DOHH2 (cell line): ENCODE data around the gene GALNT2.

Experiments
- EZH2phosphoT487 ChIP-seq: fragments of 200-600 bp; sonication (generic); IDR thresholded peaks from 2 replicates; pipeline ENCODE4 v1.6.1; 2017; ENCODE audit warnings: borderline replicate concordance, mild to moderate bottlenecking, antibody characterized with exemption, low read length, moderate library complexity, mixed read lengths
- TF ChIP-seq, protein P1 (sequence below): fragments of 200-600 bp; sonication (generic); IDR thresholded peaks from one replicate; pipeline ENCODE4 v1.5.1; 2014; ENCODE audit warnings: antibody characterized with exemption, mild to moderate bottlenecking, low read depth, low read length; ENCODE audit not compliant: poor library complexity, severe bottlenecking

DNA sequence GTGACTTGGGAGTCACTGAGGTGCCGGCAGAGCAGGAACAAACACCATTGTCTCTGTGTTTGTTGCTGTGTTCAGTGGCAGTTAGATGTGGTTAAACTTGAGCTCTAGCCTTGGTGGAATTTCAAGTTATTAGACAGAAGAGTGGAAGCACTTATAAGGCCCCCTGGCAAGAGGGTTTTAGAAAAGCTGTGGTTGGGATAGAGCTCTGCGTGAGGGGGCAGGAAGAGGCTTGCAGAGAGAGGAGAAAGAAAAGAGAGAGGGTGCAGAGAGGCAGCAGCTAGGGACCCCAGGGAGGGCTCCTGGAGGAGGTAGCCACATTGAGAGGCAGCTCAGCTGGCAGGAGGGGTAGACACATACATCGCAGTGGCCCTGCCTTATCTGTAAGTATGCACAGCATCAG is 128.2 kb downstream of the GALNT2 start:
- TF ChIP-seq, protein P1, sequence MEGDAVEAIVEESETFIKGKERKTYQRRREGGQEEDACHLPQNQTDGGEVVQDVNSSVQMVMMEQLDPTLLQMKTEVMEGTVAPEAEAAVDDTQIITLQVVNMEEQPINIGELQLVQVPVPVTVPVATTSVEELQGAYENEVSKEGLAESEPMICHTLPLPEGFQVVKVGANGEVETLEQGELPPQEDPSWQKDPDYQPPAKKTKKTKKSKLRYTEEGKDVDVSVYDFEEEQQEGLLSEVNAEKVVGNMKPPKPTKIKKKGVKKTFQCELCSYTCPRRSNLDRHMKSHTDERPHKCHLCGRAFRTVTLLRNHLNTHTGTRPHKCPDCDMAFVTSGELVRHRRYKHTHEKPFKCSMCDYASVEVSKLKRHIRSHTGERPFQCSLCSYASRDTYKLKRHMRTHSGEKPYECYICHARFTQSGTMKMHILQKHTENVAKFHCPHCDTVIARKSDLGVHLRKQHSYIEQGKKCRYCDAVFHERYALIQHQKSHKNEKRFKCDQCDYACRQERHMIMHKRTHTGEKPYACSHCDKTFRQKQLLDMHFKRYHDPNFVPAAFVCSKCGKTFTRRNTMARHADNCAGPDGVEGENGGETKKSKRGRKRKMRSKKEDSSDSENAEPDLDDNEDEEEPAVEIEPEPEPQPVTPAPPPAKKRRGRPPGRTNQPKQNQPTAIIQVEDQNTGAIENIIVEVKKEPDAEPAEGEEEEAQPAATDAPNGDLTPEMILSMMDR, result no peak
- TF ChIP-seq EZH2phosphoT487, result no peak
